GM19463 (cell line): Measurements from ENCODE around the gene ARSG.
A peak's percentile ranks its signal among the peaks of the same experiment; 100 is the strongest.

Experiments used
- ATAC-seq: cut with Tn5 transposase; IDR thresholded peaks from one replicate; pipeline ENCODE4 v1.9.1; 2021; ENCODE audit warnings: mild to moderate bottlenecking, moderate library complexity; ENCODE audit not compliant: unreplicated experiment

Gene ARSG

DNA sequence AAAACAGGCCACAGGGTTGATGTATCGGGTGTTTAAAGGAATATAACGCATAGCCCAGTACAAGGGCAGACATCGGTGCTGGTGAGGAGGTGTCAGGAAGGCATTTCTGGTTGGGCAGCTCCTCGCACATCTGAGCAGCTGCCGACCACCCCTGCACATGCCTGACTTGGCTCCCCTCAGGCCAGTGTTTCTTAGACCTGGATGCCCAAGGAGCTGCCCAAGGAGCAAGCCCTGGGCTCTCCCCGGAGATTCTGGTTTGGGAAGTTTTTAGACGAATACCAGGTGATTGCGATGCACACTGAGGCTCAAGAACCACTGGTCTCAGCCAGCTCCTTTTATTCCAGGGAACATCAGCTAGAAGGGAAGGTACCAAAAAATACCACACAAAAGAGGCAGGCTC is 154.4 kb downstream of the ARSG start:
- no peak for ATAC-seq

DNA sequence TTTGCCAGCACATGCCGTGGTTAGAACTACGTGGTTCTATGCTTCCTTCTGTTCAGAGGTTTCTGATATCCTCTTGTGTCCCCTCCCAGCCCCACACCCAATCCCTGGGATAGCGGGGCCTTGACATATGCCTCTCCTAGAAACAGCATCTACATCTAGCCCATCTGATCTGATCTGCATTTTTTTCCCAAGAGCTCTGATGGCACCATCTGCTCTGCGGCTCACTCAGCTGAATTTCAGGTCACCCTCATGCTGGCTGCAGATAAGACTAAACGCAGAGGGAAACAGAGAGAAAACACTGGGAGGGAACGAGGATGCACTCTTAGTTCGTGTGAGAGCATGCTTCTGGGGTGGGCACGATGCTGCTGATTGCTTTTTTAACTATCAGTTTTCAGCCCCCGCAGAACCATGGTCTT is 155.3 kb downstream of the ARSG start:
- ATAC-seq = no peak

GRCh38 chr17:68449021-68449739 is 157.9 kb downstream of the ARSG start:
- no peak for ATAC-seq

GRCh38 chr17:68450391-68450790 is 159.1 kb downstream of the ARSG start:
- ATAC-seq = no peak

DNA sequence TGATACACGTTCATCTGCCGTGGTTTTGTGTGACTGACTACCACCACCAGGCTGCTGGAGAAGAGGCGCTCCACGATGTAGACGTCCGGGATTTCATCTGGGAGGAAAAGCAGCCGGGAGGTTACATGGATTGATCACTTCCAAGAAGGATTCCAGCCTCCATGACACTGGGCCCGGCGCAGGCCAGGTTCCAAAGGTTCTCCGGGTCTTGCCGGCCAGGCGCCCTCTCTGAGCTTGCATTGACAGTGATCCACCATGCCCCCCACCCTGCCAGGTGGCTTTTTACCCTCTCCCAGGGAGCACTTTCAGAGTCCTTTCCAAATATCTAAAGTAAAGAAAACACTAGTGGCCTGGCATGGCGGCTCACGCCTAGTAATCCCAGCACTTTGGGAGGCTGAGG is 159.5 kb downstream of the ARSG start:
- ATAC-seq = no peak

DNA sequence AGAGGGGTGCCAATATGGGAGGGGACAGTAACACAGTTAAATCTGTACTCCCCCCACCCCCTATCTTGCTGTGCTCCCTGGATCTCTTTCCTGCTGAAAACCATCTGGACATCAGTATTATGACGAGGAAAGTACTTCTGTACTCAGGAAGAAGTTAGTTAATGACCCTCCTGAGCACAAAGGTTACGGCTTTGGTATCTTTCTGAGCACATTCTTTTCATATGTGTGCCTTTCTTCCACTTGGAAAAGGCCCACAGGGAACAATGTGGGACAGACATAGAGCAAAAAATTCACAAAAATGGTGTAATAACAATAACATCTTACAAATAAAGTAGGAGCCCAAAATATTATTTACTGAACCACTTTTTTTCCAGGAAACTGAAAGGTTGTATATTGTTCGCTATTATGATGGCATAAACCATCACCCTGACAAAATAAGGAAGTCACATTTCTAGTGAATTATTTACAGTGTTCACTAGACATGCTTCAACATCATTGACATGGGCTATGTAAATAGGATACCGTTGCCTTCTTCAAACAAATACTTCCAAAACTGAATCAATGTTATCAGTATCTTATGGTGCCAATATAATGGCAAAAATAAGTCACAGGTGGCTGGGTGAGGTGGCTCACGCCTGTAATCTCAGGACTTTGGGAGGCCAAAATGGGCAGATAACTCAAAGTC is 160.5 kb downstream of the ARSG start:
- no peak for ATAC-seq

GRCh38 chr17:68452724-68453290 is 161.5 kb downstream of the ARSG start:
- ATAC-seq = no peak

DNA sequence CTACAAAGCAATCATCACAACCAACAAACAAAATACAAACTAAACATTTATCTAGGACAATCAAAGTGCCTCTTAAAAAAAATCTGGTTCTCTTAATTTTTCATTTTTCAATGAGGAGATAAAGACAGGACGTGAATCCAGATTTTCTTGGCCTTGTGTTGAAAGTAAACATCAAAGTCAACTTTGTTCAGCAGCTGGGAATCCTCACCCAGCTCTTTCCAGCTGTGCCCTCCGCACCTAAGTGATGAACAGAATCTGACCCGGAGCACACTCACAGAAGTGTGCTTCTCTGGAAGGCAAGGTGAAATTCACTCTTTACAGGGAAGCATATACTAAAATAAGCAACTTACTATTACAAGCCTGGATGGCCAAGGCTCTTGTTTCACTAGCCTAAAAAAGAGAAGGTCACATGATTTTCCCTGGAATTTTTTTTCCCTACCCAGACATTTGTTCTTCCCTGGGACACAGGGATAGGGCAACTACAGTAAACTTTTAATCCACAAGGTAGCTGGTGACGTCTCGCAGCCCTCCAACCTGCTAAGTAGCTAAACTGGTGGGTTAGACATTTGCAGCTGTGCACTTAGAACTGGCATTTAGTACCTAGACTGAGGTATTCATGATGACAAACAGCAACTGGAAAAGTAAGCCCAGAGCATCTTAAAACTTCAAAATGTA is 162.8 kb downstream of the ARSG start:
- no peak for ATAC-seq

DNA sequence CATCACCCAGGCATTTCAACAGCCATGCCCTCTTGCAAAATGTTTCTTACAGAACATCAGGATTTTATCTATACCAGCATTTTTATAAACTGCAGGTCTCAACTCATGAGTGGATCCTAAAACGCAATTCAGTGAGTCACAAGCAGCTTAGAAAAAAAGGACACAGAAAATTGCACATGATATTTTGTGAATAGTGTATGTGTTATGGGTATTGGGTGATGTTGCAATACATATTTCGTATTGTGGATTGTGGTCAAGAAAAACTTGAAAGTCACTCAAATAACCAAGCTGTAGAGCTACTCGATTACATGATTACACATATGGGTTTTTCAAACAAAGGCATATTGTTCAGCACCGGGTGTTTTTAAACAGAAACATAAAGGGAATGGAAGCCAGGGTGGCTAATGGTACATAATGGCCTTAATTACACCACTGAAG is 164.6 kb downstream of the ARSG start:
- ATAC-seq = no peak

DNA sequence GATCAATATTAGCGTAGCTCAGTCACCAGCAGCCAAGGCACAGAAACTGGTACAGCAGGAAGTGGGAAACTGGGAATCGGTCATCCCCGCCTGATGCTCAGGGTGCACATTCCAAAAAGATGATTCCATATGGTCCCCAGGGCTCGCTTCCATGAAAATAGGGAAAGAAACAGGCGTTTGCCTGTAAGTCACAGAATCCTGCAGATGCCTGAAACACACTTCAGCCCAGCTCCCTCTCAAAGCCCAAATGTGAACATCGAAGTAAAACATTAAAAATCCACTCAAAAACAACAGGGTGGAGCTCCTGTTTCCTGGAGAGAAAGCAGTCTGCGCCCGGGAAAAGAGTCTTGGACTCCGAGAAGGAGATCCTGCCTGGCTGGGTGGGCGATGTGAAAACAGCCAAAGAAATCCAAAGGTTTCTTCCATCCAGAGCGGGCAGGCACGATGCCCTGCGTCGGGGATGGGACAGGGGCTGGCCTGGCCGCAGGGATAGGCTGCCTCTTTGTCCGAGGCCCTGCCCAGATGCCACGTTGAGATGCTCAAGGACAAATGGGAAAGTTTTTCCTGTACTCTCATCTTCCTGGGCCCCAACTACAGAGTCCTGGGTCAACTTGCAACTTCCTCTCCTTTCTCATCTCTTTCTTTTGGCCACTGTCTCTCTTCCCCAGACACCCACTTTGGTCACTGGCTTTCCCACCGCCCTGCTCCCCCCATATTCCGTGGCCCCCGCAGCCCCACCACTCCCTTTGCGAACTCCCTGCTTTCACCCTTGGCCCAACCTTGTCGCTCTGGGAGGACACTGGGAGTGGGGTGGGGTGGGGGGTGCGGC is 165.3 kb downstream of the ARSG start:
- ATAC-seq = no peak

DNA sequence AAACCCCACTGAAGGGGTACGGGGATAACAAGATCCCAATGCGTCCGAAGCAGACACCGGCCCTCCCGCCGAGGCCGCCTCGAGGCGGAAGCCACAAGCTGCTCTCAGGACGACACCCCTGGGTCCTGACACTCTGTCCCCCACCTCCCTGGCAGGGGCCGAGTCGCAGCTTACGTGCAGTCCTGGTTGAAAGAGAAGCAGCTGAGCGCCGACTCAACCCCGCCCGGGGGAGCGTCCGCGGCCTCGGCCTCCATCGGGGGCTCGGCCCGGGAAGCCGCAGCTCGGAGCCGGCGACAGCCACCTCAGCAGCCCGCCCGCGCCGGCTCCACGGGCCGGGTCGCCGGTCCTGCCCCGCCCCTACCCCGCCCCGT is 165.9 kb downstream of the ARSG start, which contains the start of gene WIPI1:
TSS of gene WIPI1 (minus strand) at position 329 of the 371 bp plus-strand sequence. CDS start at position 254, 75 bp downstream.
- peak; percentile 24 for ATAC-seq

DNA sequence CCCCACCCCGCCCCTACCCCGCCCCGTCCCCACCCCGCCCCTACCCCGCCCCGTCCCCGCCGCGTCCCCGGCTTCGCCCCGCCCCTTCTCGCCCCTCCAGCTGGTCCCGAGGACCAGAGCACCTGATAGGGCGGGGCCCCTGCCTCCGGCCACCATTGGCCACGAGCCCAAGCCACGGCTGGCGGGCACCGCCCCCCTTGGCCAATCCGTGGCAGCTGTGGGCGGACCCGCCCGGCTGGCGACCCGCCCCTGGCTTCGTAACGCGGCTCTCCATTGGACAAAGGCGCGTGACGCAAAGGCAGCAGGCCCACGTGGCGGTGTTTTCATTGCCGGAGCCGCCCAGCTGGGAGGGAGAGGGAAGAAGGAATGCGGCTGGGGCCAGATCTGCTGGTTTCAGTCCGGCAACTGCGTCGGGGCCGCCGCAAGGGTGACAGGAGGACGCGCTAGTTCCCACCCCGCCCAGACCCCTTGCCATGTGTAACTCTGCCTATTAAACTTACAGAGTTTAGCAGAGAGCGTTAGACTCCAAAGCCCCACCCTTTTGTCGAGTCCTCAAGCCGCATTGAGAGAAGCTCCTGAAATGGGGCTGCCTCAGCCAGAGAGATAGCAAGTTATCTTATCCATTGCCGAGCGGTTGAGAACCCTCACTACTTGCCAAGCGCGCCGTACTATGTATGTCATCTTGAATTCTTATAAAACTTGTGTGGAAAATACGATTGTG is 166.4 kb downstream of the ARSG start:
- ATAC-seq = peak; percentile 66

- peak; percentile 10 for ATAC-seq
Measured at GRCh38 chr17:68458260-68459036, 167.2 kb downstream of the ARSG start.

GRCh38 chr17:68459037-68459639 is 167.8 kb downstream of the ARSG start:
- ATAC-seq = no peak

- no peak for ATAC-seq
Measured at GRCh38 chr17:68460146-68460545, 168.9 kb downstream of the ARSG start.

DNA sequence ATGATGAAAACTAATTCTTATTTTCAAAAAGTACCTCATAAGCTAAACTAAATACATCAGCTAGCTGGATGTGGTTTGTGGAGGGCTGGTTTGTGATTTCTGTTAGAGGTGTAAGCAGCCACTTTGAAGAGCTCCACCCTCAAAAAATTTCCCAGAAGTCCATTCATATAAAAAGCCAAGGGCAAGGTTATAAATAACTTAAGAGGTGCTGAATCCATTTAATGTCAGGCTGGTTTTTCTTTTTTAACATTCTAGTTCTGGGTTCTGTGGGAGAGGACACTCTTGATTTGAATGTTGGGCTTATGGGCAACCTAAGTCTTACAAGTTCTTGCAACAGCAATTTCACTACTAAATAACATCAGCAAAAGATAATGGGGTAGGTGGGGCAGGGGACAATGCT is 169.4 kb downstream of the ARSG start:
- no peak for ATAC-seq

- ATAC-seq = no peak
Measured at GRCh38 chr17:68461122-68461539, 169.8 kb downstream of the ARSG start.

- no peak for ATAC-seq
Measured at GRCh38 chr17:68461589-68461988, 170.3 kb downstream of the ARSG start.
